PC-3 (cell line): ENCODE measurements around the gene PAPPA.

Experiments used
- EZH2phosphoT487 ChIP-seq: fragments of 300-600 bp; sonication (generic); IDR thresholded peaks from 2 replicates; pipeline ENCODE4 v1.6.1; 2018; ENCODE audit warnings: mild to moderate bottlenecking, antibody characterized with exemption, low read length, borderline replicate concordance
- TF ChIP-seq, protein P1 (sequence below): fragments of 300-600 bp; sonication (generic); conservative IDR thresholded peaks from 2 replicates; pipeline ENCODE4 v1.5.1; 2017; ENCODE audit warnings: antibody characterized with exemption, low read depth, mild to moderate bottlenecking, low read length

DNA sequence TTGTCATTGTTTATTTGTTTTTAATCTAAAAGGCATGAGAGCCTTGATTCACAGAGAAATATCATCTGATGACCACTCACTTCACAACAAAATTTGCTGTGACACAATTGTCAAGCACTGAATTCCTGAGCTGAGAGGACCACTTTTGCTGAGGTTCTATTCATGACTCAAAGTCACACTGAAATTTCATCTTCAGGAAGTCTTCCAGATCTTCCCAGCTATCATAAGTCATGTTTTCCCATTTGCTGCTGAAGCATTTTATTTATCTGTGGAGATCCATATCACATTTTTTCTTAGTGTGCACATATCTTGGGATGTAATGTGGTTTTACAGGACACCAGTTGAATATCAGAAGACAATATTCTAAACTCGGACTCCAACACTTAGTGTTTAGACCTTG lies 278.5 kb downstream of the PAPPA start:
- TF ChIP-seq, protein P1, sequence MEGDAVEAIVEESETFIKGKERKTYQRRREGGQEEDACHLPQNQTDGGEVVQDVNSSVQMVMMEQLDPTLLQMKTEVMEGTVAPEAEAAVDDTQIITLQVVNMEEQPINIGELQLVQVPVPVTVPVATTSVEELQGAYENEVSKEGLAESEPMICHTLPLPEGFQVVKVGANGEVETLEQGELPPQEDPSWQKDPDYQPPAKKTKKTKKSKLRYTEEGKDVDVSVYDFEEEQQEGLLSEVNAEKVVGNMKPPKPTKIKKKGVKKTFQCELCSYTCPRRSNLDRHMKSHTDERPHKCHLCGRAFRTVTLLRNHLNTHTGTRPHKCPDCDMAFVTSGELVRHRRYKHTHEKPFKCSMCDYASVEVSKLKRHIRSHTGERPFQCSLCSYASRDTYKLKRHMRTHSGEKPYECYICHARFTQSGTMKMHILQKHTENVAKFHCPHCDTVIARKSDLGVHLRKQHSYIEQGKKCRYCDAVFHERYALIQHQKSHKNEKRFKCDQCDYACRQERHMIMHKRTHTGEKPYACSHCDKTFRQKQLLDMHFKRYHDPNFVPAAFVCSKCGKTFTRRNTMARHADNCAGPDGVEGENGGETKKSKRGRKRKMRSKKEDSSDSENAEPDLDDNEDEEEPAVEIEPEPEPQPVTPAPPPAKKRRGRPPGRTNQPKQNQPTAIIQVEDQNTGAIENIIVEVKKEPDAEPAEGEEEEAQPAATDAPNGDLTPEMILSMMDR = no peak
- no peak for TF ChIP-seq EZH2phosphoT487
